Subcutaneous abdominal adipose tissue (tissue), 5 donors: ENCODE measurements around the gene CFAP61.

Experiments
- H3K27ac ChIP-seq: one replicate; pipeline ENCODE4 v1.7.0; 2013; ENCODE audit warnings: low read depth, mild to moderate bottlenecking, inconsistent platforms, low read length, moderate library complexity
- H3K27me3 ChIP-seq, 5 donors: one replicate each; pipeline ENCODE4 v1.7.0; 2013; ENCODE audit warnings: low read length in 5 of 5, inconsistent platforms in 1 of 5; ENCODE audit not compliant: control insufficient read depth in 5 of 5, insufficient read depth in 4 of 5
- H3K36me3 ChIP-seq, 5 donors: one replicate each; pipeline ENCODE4 v1.7.0; 2013; ENCODE audit warnings: low read length in 5 of 5; ENCODE audit not compliant: control insufficient read depth in 5 of 5, insufficient read depth in 5 of 5
- H3K4me1 ChIP-seq, 5 donors: one replicate each; pipeline ENCODE4 v1.7.0; 2013; ENCODE audit warnings: low read length in 5 of 5, mild to moderate bottlenecking in 3 of 5, moderate library complexity in 1 of 5; ENCODE audit not compliant: control insufficient read depth in 5 of 5, insufficient read depth in 5 of 5
- H3K4me3 ChIP-seq, 5 donors: one replicate each; pipeline ENCODE4 v1.7.0; 2013; ENCODE audit warnings: low read length in 5 of 5, low read depth in 1 of 5
- H3K9ac ChIP-seq, 5 donors: one replicate each; pipeline ENCODE4 v1.7.0; 2013; ENCODE audit warnings: low read length in 5 of 5, mild to moderate bottlenecking in 4 of 5, moderate library complexity in 3 of 5
- H3K9me3 ChIP-seq, 5 donors: one replicate each; pipeline ENCODE4 v1.7.0; 2013; ENCODE audit warnings: low read length in 5 of 5; ENCODE audit not compliant: control insufficient read depth in 5 of 5
- donor health status: healthy.
- donor health status: healthy.
- donor health status: healthy.
- donor health status: healthy.
- donor health status: healthy.

The CFAP61 gene

GRCh38 chr20:20390393-20390792 lies 338.1 kb downstream of the CFAP61 start:
- H3K27ac ChIP-seq, result no peak overlapping the region
- peaks cover 0 to 13% (median 8%) of the 10 kb centered on the region in 5 donors for H3K4me1 ChIP-seq
- H3K4me3 ChIP-seq, result no peak overlapping the region
- H3K27me3 ChIP-seq, result no peaks in the 10 kb centered on the region
- no peaks in the 10 kb centered on the region for H3K9me3 ChIP-seq
- H3K36me3 ChIP-seq, result peaks cover 0 to 47% (median 44%) of the 10 kb centered on the region in 5 donors
- no peak overlapping the region for H3K9ac ChIP-seq

GRCh38 chr20:20391115-20391514 lies 338.8 kb downstream of the CFAP61 start:
- H3K36me3 ChIP-seq, result peaks cover 0 to 54% (median 51%) of the 10 kb centered on the region in 5 donors
- H3K4me1 ChIP-seq, result peaks cover 0 to 13% (median 8%) of the 10 kb centered on the region in 5 donors
- H3K27ac ChIP-seq, result no peak overlapping the region
- no peak overlapping the region for H3K9ac ChIP-seq
- no peak overlapping the region for H3K4me3 ChIP-seq
- H3K27me3 ChIP-seq, result no peaks in the 10 kb centered on the region
- H3K9me3 ChIP-seq, result no peaks in the 10 kb centered on the region

- no peak overlapping the region for H3K27ac ChIP-seq
- H3K4me3 ChIP-seq, result no peak overlapping the region
- no peak overlapping the region for H3K9ac ChIP-seq
- peaks cover 0 to 58% (median 56%) of the 10 kb centered on the region in 5 donors for H3K36me3 ChIP-seq
- H3K27me3 ChIP-seq, result no peaks in the 10 kb centered on the region
- H3K9me3 ChIP-seq, result no peaks in the 10 kb centered on the region
- peaks cover 0 to 13% (median 8%) of the 10 kb centered on the region in 5 donors for H3K4me1 ChIP-seq
Observed at GRCh38 chr20:20391766-20392165, 339.4 kb downstream of the CFAP61 start.

GRCh38 chr20:20393207-20394120 lies 341.1 kb downstream of the CFAP61 start:
- Histone ChIP-seq H3K9ac (no peak overlapping the region), H3K4me1 (peaks cover 0 to 13% (median 8%) of the 10 kb centered on the region in 5 donors), H3K27me3 (no peaks in the 10 kb centered on the region), H3K9me3 (no peaks in the 10 kb centered on the region), H3K36me3 (peaks cover 0 to 71% (median 63%) of the 10 kb centered on the region in 5 donors), H3K27ac (no peak overlapping the region), H3K4me3 (no peak overlapping the region)

GRCh38 chr20:20395087-20395486 lies 342.8 kb downstream of the CFAP61 start:
- peaks cover 0 to 13% (median 8%) of the 10 kb centered on the region in 5 donors for H3K4me1 ChIP-seq
- H3K36me3 ChIP-seq, result peaks cover 0 to 78% (median 70%) of the 10 kb centered on the region in 5 donors
- H3K27me3 ChIP-seq, result no peaks in the 10 kb centered on the region
- no peak overlapping the region for H3K27ac ChIP-seq
- H3K9me3 ChIP-seq, result no peaks in the 10 kb centered on the region
- H3K9ac ChIP-seq, result no peak overlapping the region
- H3K4me3 ChIP-seq, result no peak overlapping the region

- H3K9ac ChIP-seq, result no peak overlapping the region
- H3K4me3 ChIP-seq, result no peak overlapping the region
- H3K27ac ChIP-seq, result no peak overlapping the region
- H3K9me3 ChIP-seq, result no peaks in the 10 kb centered on the region
- H3K36me3 ChIP-seq, result peaks cover 0 to 72% (median 64%) of the 10 kb centered on the region in 5 donors
- no peaks in the 10 kb centered on the region for H3K27me3 ChIP-seq
- H3K4me1 ChIP-seq, result peaks cover 0 to 13% (median 8%) of the 10 kb centered on the region in 5 donors
Observed at GRCh38 chr20:20395903-20396568, 343.7 kb downstream of the CFAP61 start.

- H3K9ac ChIP-seq, result no peak overlapping the region
- H3K9me3 ChIP-seq, result no peaks in the 10 kb centered on the region
- H3K36me3 ChIP-seq, result peaks cover 4 to 65% (median 56%) of the 10 kb centered on the region in 5 donors
- peaks cover 0 to 13% (median 8%) of the 10 kb centered on the region in 5 donors for H3K4me1 ChIP-seq
- no peak overlapping the region for H3K27ac ChIP-seq
- no peak overlapping the region for H3K4me3 ChIP-seq
- H3K27me3 ChIP-seq, result no peaks in the 10 kb centered on the region
Observed at GRCh38 chr20:20396794-20397193, 344.5 kb downstream of the CFAP61 start.

- no peak overlapping the region for H3K9ac ChIP-seq
- H3K36me3 ChIP-seq, result peaks cover 4 to 64% (median 54%) of the 10 kb centered on the region in 5 donors
- H3K27ac ChIP-seq, result no peak overlapping the region
- H3K27me3 ChIP-seq, result no peaks in the 10 kb centered on the region
- H3K4me3 ChIP-seq, result no peak overlapping the region
- H3K9me3 ChIP-seq, result no peaks in the 10 kb centered on the region
- H3K4me1 ChIP-seq, result peaks cover 0 to 12% (median 8%) of the 10 kb centered on the region in 5 donors
Observed at GRCh38 chr20:20398123-20398522, 345.8 kb downstream of the CFAP61 start.

GRCh38 chr20:20399531-20400500 lies 347.5 kb downstream of the CFAP61 start:
- H3K36me3 ChIP-seq, result peaks cover 4 to 70% (median 57%) of the 10 kb centered on the region in 5 donors
- H3K27me3 ChIP-seq, result no peaks in the 10 kb centered on the region
- H3K4me1 ChIP-seq, result no peaks in the 10 kb centered on the region
- no peak overlapping the region for H3K4me3 ChIP-seq
- no peaks in the 10 kb centered on the region for H3K9me3 ChIP-seq
- H3K27ac ChIP-seq, result no peak overlapping the region
- H3K9ac ChIP-seq, result no peak overlapping the region
